ENCODE measurements around the gene LIPA.
"Not testable (repeated sequence)": the region's sequence is repeated elsewhere in the genome, so short reads cannot be mapped to it uniquely, and the experiment has no call there.

Gene LIPA

DNA sequence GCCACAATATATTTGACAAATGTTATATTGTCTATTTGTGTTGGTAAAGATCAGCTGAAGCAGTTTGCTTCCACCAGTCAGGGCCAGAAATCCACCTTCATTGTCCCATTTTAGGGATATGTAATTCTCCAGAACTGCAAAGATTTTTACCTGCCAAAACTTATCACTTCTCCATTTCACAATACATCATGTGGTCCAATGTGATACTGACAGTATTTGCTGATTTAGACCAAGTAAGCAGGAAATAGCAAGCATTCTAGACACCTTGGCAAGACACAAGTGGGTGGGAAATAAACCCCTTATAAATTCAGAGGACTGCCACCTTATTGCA, 18.5 kb upstream of the LIPA start:
- DNase-seq (ENCODE audit: low read depth) = no peak

DNA sequence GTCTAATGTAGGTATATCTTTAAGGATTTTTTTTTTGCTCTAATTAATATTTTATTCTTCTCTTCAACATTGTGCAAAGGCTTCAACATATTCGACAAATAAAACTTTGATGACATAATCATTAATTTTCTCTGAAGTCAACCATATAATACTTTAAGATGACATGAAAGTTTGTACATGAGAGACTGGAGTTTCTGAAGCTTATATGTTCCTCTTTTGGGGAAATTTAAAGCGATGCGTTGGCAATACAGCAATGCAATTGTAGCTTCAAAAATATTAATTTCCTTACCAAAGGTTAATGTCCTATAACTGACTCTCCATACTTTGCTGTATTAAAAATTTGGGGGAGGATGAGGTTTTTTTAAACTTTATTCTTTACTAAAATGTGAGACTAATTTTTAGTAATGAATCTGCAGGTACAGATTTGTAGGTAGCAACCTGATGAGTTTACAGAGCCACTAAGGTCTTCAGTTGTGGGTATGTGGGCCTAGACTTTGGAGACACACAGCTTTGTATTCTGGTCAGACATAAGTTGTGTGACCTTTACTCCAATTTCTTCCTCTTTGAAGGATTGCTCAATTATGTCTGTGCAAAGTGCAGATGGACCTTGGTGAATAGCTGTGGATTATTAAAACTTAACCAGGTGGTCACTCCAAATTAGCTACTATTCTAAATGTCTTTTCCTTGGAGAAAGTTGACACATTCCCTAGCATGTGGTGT, 18.0 kb upstream of the LIPA start:
- DNase-seq (ENCODE audit: low read depth) = no peak

DNA sequence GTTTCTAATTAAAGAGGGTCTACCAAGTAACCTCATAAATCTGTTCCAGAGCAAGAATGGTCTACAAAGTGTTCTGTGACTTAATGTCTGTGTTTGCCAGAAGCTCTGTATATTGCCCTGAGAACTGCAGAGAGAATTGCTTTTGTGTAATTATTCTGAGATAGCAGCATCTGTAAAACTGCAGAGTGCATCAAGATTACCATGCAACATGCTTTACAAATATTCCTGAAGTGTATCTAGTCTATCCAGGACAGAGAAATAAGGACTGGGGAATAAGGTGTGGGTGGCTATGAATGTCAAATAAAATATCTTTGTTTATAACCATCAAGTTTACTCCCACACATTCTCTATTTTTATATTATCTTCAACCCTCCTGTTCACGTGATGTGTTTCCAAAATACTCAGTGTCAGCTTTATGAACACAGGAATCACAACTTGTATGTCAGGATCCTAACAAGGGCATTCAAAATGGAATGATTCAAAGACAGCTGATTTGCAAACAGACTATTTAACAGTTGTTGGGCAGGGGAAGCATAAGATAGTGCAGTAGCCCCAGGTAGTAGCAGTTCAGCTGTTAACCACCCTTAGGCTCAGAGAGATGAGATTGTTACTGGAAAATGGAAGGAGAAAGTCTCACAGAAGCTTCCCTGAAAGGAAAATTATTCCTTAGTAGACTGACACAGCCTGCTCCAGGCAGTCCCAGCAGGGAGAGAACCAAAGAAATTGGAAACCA, 15.3 kb upstream of the LIPA start:
- no peak for DNase-seq (ENCODE audit: low read depth)

DNA sequence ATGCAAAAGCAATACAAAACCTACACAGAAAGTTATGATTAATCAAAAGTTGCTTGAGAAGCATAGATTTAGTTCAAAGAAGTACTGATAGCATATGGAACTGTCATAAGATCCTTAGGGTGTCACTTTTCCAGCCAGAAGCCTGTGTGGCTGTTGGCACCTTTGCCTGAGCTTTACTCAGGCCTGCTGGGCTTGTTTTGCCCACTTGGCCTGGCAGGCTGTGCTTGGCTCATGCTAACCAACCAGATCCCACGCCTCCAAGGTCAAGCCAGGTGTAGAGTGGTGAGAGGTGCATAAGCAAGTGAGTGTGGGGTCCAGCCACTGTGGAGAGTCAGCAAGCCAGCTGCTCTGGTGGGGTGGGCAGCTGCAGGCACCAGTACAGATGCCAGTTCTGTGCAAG, 12.0 kb upstream of the LIPA start:
- DNase-seq (ENCODE audit: low read depth) = no peak

DNA sequence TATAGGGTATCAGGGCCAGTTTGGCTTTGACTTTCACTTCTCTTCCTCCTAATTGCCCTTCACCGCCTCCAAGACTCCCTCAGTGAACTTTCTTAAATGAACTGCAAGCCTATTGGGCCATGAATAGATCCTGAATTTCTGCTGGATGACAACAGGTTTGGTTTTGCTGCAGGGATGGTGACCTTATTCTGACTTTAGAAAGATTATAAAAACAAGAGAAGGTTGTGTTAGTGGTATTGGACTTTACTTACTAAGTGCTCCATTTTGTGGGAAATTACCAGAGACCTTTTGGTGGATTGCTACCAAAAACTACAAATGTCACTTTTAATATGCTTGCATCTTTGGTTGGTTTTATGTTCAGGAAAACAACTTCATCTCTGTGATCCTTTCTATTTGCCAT, 11.5 kb upstream of the LIPA start:
- no peak for DNase-seq (ENCODE audit: low read depth)

DNA sequence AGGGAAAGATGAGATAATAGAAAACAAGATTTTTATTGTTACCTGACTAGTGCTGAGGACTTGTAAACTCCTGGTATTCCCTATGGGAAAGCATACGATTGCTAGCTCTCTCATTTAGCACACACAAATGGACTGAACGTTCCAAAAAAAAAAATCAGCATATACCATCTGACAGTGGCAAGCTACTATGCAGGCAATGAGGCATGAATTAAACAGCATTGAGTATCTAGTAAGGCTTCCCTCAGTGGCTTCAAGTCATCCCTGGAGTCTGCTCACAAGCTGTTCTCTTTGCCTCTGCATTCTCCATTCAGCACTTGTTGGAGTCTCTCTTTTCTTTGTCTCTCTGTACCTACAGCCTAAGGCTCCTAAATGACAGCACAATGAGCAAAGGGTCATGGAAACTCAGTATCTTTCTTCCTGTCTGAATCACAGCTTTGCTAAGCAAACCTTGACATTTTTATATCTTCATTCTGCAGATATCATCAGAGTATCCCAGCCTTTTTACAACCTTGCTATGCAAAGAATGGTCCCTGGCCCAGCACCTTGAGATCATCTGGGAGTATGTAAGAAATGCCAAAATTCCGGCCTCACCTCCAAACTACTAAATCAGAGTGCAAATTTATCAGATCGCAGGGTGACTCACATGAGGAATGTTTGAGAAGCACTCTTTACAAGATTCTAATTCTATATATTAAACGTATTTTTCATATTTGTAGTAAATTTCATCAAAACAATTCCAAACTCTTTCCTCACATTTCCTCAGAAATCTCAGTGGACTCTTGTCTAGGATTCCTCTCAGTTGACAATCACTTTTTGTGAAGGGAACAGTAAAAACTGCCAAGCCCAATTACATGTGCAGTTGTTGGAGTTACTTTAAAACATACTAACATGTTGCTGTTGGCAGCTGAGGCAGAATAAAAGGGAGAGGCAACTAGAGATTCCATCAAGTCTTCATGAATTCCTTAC, 10.8 kb upstream of the LIPA start:
- no peak for DNase-seq (ENCODE audit: low read depth)

DNA sequence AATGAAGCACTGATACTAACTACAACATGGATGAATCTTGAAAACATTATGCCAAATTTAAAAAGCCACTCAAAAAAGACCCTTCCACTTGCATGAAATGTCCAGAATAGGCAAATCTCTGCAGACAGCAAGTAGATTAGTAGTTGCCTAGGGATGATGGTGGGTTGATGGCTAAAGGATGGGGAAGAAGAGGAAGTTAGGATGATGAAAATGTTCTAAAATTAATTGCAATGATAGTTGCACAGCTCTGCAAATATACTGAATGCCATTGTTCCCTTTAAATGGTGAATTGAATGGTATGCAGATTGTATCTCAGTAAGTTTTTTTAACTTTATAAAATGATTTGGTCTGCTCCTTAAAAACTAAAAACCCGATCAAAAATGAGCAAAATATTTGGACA, 7.3 kb upstream of the LIPA start:
- no peak for DNase-seq (ENCODE audit: low read depth)

DNA sequence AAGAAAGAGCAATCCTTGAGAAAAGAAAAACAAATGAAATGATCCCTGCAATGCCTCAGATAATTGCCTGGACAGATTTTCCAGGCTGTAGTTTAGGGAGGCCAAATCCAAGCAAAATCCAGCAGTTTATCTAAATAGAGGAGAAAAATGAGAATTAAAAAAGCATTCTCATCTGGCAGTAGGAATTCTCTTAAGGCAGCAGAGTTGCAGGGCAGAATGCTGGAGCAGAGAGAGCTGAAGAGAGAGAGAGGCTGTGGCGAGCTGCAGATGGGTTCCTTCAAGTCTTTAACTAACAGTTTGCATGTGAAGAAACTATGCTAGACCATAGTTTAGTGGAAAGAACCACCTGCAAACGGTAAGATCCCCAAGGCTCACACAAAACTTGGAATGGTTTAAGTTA, 6.0 kb upstream of the LIPA start:
- no peak for DNase-seq (ENCODE audit: low read depth)

DNA sequence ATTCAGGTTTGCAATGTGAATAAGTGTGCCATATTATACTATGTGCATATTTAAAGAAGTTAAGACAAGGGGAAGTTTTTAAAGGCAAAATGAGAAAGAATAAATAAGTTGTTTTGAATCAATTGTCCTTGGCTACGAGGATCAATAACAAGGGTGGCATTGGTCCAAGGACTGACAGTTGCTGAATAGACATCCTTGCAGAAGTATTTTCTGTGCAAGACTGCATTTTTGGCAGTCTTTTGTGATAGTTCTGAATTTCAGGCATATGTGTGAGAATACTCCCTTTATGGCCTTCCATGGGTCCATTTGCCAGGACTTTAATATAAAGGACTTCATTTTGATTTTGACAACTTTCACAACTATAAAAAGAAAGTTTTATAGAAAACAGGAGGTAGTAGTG, 5.4 kb upstream of the LIPA start:
- DNase-seq (ENCODE audit: low read depth) = no peak

DNA sequence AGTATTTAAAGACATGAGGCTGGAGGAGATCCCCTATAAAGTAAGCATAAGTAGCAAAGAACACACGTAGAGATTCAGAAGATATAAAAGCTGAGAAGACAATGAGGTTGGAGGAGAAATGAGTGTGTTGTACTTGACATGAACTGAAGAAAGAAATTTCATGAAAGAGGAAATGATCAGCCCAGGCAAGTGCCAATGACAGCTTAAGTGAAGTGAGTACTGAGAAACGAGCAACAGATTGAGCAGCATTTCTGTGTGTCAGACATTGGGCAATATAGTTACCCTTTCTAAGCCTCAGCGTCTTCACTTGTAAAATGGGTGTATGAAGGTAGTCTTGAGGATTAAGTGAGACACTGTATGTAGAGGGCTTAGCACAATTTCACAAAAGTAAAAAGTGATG, 4.8 kb upstream of the LIPA start:
- no peak for DNase-seq (ENCODE audit: low read depth)

DNA sequence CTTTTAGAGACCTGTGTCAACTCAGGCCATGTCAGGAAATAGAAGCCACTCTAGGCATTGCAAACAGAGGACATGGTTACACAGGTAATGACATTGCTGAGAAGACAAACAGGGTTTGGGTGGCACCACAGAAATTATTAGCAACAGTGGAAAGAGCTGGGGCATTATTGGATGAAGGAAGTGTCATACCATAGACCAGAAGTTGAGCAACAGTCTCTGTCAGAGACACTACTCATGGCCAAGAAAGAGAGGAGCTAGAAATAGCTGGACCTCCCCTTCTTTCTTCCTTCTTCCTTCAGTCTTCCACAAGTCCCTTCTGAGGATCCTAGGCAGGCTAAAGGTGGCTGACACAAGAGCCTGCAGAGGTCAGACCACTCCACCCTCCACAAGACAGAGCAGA, 4.2 kb upstream of the LIPA start:
- no peak for DNase-seq (ENCODE audit: low read depth)

DNA sequence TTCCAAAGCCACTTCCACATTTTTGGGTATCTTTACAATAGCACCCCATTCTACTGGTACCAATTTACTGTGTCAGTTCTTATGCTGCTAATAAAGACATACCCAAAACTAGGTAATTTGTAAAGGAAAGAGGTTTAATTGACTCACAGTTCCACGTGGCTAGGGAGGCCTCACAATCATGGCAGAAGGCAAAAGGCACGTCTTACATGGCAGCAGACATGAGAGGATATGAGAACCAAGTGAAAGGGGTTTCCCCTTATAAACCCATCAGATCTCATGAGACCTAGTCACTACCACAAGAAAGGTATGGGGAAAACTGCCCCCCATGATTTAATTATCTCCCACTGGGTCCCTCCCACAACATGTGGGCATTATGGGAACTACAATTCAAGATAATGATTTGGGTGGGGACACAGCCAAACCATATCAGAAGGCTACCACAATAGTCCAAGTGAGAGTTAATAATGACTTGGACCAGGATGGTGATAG, 3.6 kb upstream of the LIPA start:
- DNase-seq (ENCODE audit: low read depth) = not testable (repeated sequence)

DNA sequence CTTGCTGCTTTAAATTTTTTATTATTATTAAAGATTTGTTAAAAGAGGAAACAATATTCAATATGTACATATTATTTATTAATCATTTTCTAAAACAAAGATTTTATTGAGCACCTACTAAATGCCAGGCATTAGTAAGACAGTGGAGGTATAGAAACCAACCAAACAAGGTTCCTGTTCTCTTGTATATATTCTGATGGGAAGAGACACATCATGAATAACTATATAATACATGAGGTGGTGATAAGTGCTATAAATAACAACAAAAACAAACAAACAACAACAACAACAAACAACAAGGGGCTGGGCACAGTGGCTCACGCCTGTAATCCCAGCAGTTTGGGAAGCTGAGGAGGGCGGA, 630 bp upstream of the LIPA start:
- no peak for DNase-seq (ENCODE audit: low read depth)

DNA sequence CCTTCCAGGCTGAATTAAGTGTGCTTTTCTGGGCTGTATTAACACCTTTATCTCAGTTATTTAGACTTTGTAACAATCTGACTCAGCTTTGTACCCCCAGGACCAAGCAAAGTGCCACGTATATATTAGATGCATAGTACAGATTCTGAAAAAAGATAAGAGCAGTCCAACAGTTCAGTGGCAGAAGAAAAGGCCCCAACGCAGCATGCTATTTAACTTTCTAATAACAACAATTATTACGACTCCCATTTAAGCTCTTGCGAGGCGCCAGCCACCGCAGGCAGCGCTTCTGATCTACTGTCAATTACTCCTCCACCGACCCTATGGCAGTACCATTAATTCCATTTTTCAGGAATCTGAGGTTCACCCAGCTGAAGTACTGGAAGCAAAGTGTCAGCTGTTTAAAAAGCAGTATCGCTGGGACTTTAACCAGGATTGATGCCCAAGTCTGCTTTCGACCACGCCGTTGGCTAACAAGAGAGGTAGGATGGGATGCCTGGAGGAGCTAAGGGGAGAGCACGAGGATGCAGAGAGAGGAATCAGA, 638 bp downstream of the LIPA start:
- no peak for DNase-seq (ENCODE audit: low read depth)

DNA sequence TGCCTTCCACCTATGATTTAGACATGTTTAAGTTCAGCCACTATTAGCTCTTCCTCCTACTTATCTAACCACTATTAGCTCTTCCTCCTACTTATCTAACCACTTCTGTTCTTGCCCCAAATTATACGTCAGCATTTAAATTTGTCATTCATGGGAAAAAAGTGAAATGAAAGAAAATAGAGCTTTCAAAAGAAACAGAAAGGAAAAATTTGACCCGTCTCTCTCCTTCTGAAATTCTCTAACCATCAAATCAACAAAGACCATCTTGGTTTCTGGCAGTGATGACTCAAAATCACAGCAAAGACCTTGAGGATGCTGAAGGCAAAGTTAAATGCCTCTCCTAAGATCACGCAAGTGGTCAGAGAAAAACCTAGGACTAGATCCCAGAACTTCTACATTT, 2.6 kb downstream of the LIPA start:
- DNase-seq (ENCODE audit: low read depth) = no peak

DNA sequence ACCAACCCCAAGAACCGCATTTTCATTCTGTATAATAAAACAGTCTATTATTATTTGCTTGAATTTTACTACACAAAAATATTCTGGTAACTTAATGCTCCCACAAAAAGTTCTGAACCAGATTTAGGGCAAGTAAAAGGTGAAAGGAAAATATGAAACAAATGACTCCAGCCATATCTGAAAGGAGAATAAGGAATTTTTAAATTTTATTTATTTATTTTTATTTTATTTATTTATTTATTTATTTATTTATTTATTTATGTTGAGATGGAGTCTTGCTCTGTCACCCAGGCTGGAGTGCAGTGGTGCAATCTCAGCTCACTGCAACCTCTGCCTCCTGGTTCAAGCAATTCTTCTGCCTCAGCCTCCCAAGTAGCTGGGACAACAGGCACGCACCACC, 4.0 kb downstream of the LIPA start:
- not testable (repeated sequence) for DNase-seq (ENCODE audit: low read depth)

DNA sequence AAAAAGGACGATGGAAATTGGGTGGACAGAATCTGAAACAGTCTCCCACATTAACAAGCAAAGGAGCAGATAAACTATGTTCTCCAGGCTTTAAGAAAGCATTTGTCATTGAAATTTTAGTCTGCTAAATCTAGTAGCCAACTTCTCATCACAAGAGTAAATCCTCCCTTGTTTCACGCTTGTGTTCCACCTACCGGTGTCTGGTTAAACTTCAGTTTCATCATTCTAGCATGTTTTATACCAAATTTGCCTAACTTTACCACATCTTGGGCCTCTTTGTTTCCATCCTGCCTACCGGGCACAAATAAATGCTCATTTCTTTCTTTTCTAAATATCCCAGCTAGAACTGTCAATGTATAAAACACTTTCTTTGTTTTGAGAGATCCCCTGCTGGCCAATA, 5.8 kb downstream of the LIPA start:
- DNase-seq (ENCODE audit: low read depth) = no peak

DNA sequence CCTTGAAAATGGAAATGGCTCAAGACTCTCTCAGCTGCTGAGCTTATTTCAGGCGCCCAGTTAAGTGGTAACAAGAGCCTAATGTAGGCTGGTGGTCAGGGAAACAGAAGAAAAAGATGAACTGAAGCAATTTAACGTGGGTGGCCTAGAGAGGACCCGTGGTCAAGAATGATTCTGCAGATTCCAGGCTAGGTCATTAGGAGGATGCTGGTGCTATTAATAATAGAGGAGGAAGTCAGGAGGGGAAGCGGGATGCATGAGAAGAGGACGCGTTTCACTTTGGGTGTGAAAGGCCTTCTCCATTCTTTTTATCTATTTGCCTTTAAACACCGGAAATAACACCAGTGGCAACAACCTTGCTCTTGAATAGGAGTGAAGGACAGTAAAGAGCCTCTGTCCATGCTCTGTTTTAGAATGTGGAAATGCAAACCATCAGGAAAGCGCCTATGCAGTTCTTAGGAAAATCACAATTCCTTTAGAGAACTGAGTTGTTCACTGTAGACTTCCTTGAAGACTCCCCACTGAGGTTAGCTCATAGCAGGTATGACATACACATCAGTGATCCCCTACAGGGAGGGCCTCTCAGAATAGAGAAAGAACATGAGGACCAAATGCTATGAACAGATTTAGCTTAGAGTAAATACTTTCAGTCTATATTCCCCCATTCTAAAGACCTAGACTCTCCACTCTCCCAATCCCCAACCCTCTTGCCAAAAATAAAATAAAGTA, 8.6 kb downstream of the LIPA start:
- DNase-seq (ENCODE audit: low read depth) = no peak

DNA sequence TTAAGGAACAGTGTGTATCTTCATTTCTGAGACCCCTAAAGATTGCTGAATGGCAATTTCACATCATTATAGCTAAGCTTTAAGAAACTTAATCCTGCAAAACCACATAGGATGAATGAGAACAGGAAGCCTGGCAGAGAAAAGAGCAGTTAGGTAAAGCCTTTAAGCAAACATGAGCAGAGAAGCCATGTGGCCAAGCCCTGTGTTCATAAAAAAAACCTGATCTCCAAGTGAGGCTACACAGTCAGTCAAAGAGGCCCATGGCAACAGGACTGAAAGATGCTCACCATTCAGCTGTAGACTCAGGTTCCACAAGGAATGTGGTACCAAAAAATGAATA, 9.3 kb downstream of the LIPA start:
- no peak for DNase-seq (ENCODE audit: low read depth)

DNA sequence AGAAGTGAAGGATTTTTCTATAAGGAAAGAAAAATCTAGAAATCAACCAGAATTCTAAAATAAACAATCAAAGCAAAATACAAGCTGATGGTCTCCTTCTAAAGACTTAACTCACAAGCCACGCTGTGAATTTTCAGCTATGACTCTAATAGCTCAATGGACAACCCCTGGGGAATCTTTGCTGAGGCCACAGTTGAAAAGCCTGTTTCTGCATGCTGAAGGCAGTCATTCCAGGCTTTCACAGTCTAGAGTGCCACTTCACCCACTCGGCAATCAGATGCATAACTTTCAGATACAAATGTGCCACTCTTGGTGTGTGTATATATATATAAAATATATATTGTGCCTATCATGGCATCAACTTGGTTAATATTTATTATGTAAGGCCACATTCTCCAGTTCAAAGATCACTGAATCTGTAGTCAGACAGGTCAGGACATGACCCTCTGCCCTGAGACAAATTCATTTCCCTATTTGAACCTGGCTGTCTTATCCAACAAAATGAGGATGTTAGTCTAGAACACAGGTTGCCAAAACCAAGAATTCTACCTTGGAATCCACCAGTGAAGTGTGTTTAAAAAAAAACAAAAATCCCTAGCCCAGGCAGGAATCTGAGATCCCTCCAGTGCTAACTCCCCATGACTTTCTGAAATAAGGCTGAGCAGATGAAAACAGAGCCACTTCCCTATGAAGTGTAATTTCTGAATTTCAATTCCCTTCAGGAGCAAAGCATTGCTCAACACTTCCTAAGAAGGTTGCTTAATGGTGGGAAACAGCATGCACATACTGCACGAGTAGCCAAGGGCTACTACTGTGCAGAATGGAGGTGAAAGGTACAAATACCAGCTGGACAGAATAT, 9.9 kb downstream of the LIPA start:
- no peak for DNase-seq (ENCODE audit: low read depth)

DNA sequence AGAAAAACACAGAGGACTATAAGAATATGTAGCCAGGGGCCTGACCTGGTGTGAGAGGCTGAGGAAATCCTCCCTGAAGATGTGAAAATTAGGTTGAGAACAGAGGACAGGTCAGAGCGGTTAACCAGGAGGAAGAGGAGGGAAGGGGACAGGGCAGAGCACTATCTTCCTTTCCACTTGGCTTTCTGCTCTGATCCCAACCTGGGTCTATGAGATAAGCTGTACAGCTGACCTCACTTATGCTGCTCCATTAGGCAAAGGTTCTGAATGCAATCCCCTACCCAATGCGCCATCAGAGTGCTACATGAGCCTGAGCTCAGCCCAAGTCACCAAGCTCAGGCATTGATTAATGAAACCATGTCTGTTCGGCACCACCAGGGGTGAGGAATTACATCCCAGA, 10.5 kb downstream of the LIPA start:
- DNase-seq (ENCODE audit: low read depth) = no peak
